Measurements from ENCODE around the gene MRPL54.

- TF ChIP-seq CTCF (conservative IDR thresholded peaks at IDR 0.05; ENCODE audit: low read length), result no peak
- no peak for TF ChIP-seq EZH2phosphoT487 (IDR thresholded peaks at IDR 0.05; ENCODE audit: borderline replicate concordance)
Observed at GRCh38 chr19:3780786-3781304, 18.4 kb downstream of the MRPL54 start.

All from Loucy (cell line).